ENCODE results near the gene TLE5. TPM values are rescaled to one million over a fixed set of nuclear protein-coding genes. Genes with fewer than 3 reads are reported as not detected.

Gene TLE5
- polyA plus RNA-seq, 1 donor (not counting 4 experiments of a cell fraction or from before 2014, with no cell fraction given) = 249 TPM

GRCh38 chr19:3027981-3028304, 34.4 kb downstream of the TLE5 start:
- Histone ChIP-seq H2AFZ (ENCODE audit: control insufficient read depth, low read length) (no peak overlapping the region), H3K27ac (ENCODE audit: control insufficient read depth, insufficient read depth, low read length) (no peak overlapping the region), H3K79me2 (ENCODE audit: control insufficient read depth, insufficient read depth, low read length) (no peaks in the 10 kb centered on the region), H3K27me3 (ENCODE audit: control insufficient read depth, extremely low read depth, insufficient read depth, low read length) (peaks cover 25% of the 10 kb centered on the region), H3K36me3 (ENCODE audit: control insufficient read depth in 2 of 2, extremely low read depth in 1 of 2, insufficient read depth in 2 of 2, low read length in 2 of 2) (no peaks in the 10 kb centered on the region), H3K9ac (ENCODE audit: control insufficient read depth, extremely low read depth, insufficient read depth, low read length) (no peak overlapping the region), H3K9me1 (ENCODE audit: control insufficient read depth, extremely low read depth, insufficient read depth, low read length) (no peaks in the 10 kb centered on the region), H3K4me2 (ENCODE audit: control insufficient read depth, extremely low read depth, insufficient read depth, low read depth, low read length) (no peak overlapping the region), H3K4me1 (ENCODE audit: control insufficient read depth, extremely low read depth, insufficient read depth, low read length) (no peaks in the 10 kb centered on the region), H3K4me3 (ENCODE audit: control insufficient read depth in 2 of 3, extremely low read depth in 1 of 3, insufficient read depth in 2 of 3, low read depth in 1 of 3, low read length in 3 of 3) (no peak overlapping the region), H4K20me1 (ENCODE audit: control insufficient read depth, extremely low read depth, insufficient read depth, low read length) (no peaks in the 10 kb centered on the region), H3K9me3 (ENCODE audit: control insufficient read depth, low read depth, low read length) (no peaks in the 10 kb centered on the region)
- DNase-seq (ENCODE audit: low read depth, low spot score) = no peak
- dilution Hi-C loops (cut with MboI; ENCODE audit: extremely low pct_ligation_motif_present, low sequenced_read_pairs) = no loop called here
- no peak for FAIRE-seq
- TF ChIP-seq EZH2 (IDR thresholded peaks at IDR 0.05; ENCODE audit: low read length) (peak; percentile 61), CTCF (optimal IDR thresholded peaks at IDR 0.05 in 1 of 3, IDR thresholded peaks at IDR 0.05 in 1 of 3, conservative IDR thresholded peaks at IDR 0.05 in 1 of 3; ENCODE audit: extremely low read depth in 1 of 3, insufficient read depth in 2 of 3, low read length in 3 of 3) (no peak)

- no peaks in the 10 kb centered on the region for H4K20me1 ChIP-seq (ENCODE audit: control insufficient read depth, extremely low read depth, insufficient read depth, low read length)
- H3K9me1 ChIP-seq (ENCODE audit: control insufficient read depth, extremely low read depth, insufficient read depth, low read length) = no peaks in the 10 kb centered on the region
- FAIRE-seq (no peak), DNase-seq (ENCODE audit: low read depth, low spot score) (no peak)
- dilution Hi-C loops (cut with MboI; ENCODE audit: extremely low pct_ligation_motif_present, low sequenced_read_pairs) = no loop called here
- no peak overlapping the region for H2AFZ ChIP-seq (ENCODE audit: control insufficient read depth, low read length)
- H3K79me2 ChIP-seq (ENCODE audit: control insufficient read depth, insufficient read depth, low read length) = no peaks in the 10 kb centered on the region
- no peak overlapping the region for H3K27ac ChIP-seq (ENCODE audit: control insufficient read depth, insufficient read depth, low read length)
- TF ChIP-seq CTCF (optimal IDR thresholded peaks at IDR 0.05 in 1 of 3, IDR thresholded peaks at IDR 0.05 in 1 of 3, conservative IDR thresholded peaks at IDR 0.05 in 1 of 3; ENCODE audit: extremely low read depth in 1 of 3, insufficient read depth in 2 of 3, low read length in 3 of 3) = no peak
- TF ChIP-seq EZH2 (IDR thresholded peaks at IDR 0.05; ENCODE audit: low read length) = peak; percentile 13
- H3K4me3 ChIP-seq (ENCODE audit: control insufficient read depth in 2 of 3, extremely low read depth in 1 of 3, insufficient read depth in 2 of 3, low read depth in 1 of 3, low read length in 3 of 3) = no peak overlapping the region
- H3K9ac ChIP-seq (ENCODE audit: control insufficient read depth, extremely low read depth, insufficient read depth, low read length) = no peak overlapping the region
- no peak overlapping the region for H3K4me2 ChIP-seq (ENCODE audit: control insufficient read depth, extremely low read depth, insufficient read depth, low read depth, low read length)
- peaks cover 25% of the 10 kb centered on the region for H3K27me3 ChIP-seq (ENCODE audit: control insufficient read depth, extremely low read depth, insufficient read depth, low read length)
- H3K9me3 ChIP-seq (ENCODE audit: control insufficient read depth, low read depth, low read length) = no peaks in the 10 kb centered on the region
- H3K4me1 ChIP-seq (ENCODE audit: control insufficient read depth, extremely low read depth, insufficient read depth, low read length) = no peaks in the 10 kb centered on the region
- H3K36me3 ChIP-seq (ENCODE audit: control insufficient read depth in 2 of 2, extremely low read depth in 1 of 2, insufficient read depth in 2 of 2, low read length in 2 of 2) = no peaks in the 10 kb centered on the region
These were observed 35.0 kb downstream of the TLE5 start for GRCh38 chr19:3027292-3027691.

Measured in keratinocyte (primary cell).